IPS-20b (cell line): ENCODE results near the gene BTRC.

Source experiments
- H3K27ac ChIP-seq: one replicate; pipeline ENCODE4 v1.5.1; 2013; ENCODE audit warnings: low read length
- H3K27me3 ChIP-seq: 2 replicates; pipeline ENCODE4 v1.6.1; 2013; ENCODE audit warnings: mild to moderate bottlenecking, low read length, inconsistent platforms; ENCODE audit not compliant: insufficient read depth
- H3K36me3 ChIP-seq: 2 replicates; pipeline ENCODE4 v1.6.1; 2013; ENCODE audit warnings: low read depth, mild to moderate bottlenecking, inconsistent platforms, low read length, moderate library complexity; ENCODE audit not compliant: insufficient read depth
- H3K4me1 ChIP-seq: 2 replicates; pipeline ENCODE4 v1.6.1; 2013; ENCODE audit warnings: mild to moderate bottlenecking, control low read depth, inconsistent platforms, low read length, moderate library complexity; ENCODE audit not compliant: insufficient read depth
- H3K4me3 ChIP-seq: 2 replicates; pipeline ENCODE4 v1.5.1; 2013; ENCODE audit warnings: mild to moderate bottlenecking, low read length, inconsistent platforms
- H3K9ac ChIP-seq: 2 replicates; pipeline ENCODE4 v1.6.1; 2013; ENCODE audit warnings: low read depth, mild to moderate bottlenecking, inconsistent platforms, low read length, moderate library complexity
- H3K9me3 ChIP-seq: 2 replicates; pipeline ENCODE4 v1.6.1; 2013; ENCODE audit warnings: mild to moderate bottlenecking, low read depth, low read length, inconsistent platforms; ENCODE audit not compliant: insufficient read depth

The BTRC gene

GRCh38 chr10:101476383-101476782, 122.4 kb downstream of the BTRC start:
- H3K36me3 ChIP-seq: no peaks in the 10 kb centered on the region
- no peak overlapping the region for H3K27ac ChIP-seq
- no peak overlapping the region for H3K4me3 ChIP-seq
- no peak overlapping the region for H3K9ac ChIP-seq
- no peaks in the 10 kb centered on the region for H3K27me3 ChIP-seq
- H3K9me3 ChIP-seq: no peaks in the 10 kb centered on the region
- no peaks in the 10 kb centered on the region for H3K4me1 ChIP-seq

GRCh38 chr10:101478956-101479355, 125.0 kb downstream of the BTRC start:
- H3K27me3 ChIP-seq: no peaks in the 10 kb centered on the region
- H3K9ac ChIP-seq: no peak overlapping the region
- no peak overlapping the region for H3K4me3 ChIP-seq
- no peak overlapping the region for H3K27ac ChIP-seq
- H3K4me1 ChIP-seq: no peaks in the 10 kb centered on the region
- no peaks in the 10 kb centered on the region for H3K9me3 ChIP-seq
- H3K36me3 ChIP-seq: no peaks in the 10 kb centered on the region

GRCh38 chr10:101481256-101481655, 127.3 kb downstream of the BTRC start:
- no peaks in the 10 kb centered on the region for H3K27me3 ChIP-seq
- H3K27ac ChIP-seq: no peak overlapping the region
- peaks cover 10% of the 10 kb centered on the region; the same call in 1 of the 2 replicates for H3K4me1 ChIP-seq
- no peak overlapping the region for H3K9ac ChIP-seq
- no peaks in the 10 kb centered on the region for H3K36me3 ChIP-seq
- no peaks in the 10 kb centered on the region for H3K9me3 ChIP-seq
- H3K4me3 ChIP-seq: no peak overlapping the region

GRCh38 chr10:101482568-101482967, 128.6 kb downstream of the BTRC start:
- H3K27me3 ChIP-seq: no peaks in the 10 kb centered on the region
- H3K9me3 ChIP-seq: no peaks in the 10 kb centered on the region
- H3K4me3 ChIP-seq: no peak overlapping the region
- H3K27ac ChIP-seq: no peak overlapping the region
- no peak overlapping the region for H3K9ac ChIP-seq
- peaks cover 19% of the 10 kb centered on the region; the same call in 1 of the 2 replicates for H3K4me1 ChIP-seq
- H3K36me3 ChIP-seq: no peaks in the 10 kb centered on the region

- no peaks in the 10 kb centered on the region for H3K27me3 ChIP-seq
- H3K27ac ChIP-seq: no peak overlapping the region
These were observed 130.3 kb downstream of the BTRC start for GRCh38 chr10:101484175-101484745.

GRCh38 chr10:101485207-101485606, 131.2 kb downstream of the BTRC start:
- Histone ChIP-seq H3K9ac (no peak overlapping the region; the same call in 1 of the 2 replicates), H3K4me3 (no peak overlapping the region), H3K27ac (no peak overlapping the region), H3K36me3 (no peaks in the 10 kb centered on the region), H3K4me1 (peaks cover 37% of the 10 kb centered on the region; the same call in 1 of the 2 replicates), H3K9me3 (no peaks in the 10 kb centered on the region), H3K27me3 (no peaks in the 10 kb centered on the region)

More at GRCh38 chr10:101484175-101484745, 130.3 kb downstream of the BTRC start:
- Histone ChIP-seq H3K4me1 (peaks cover 29% of the 10 kb centered on the region; the same call in 1 of the 2 replicates), H3K4me3 (no peak overlapping the region), H3K9ac (no peak overlapping the region), H3K9me3 (no peaks in the 10 kb centered on the region), H3K36me3 (no peaks in the 10 kb centered on the region)

GRCh38 chr10:101485681-101486554, 132.0 kb downstream of the BTRC start:
- no peaks in the 10 kb centered on the region for H3K27me3 ChIP-seq
- H3K36me3 ChIP-seq: no peaks in the 10 kb centered on the region
- peak overlapping the region; percentile 45 for H3K4me3 ChIP-seq
- peak overlapping the region; percentile 29; the same call in 1 of the 2 replicates for H3K9ac ChIP-seq
- H3K4me1 ChIP-seq: peaks cover 37% of the 10 kb centered on the region; the same call in 1 of the 2 replicates
- H3K27ac ChIP-seq: no peak overlapping the region
- no peaks in the 10 kb centered on the region for H3K9me3 ChIP-seq

- Histone ChIP-seq H3K36me3 (no peaks in the 10 kb centered on the region), H3K4me1 (peaks cover 37% of the 10 kb centered on the region; the same call in 1 of the 2 replicates), H3K27ac (no peak overlapping the region), H3K27me3 (no peaks in the 10 kb centered on the region), H3K4me3 (no peak overlapping the region), H3K9me3 (no peaks in the 10 kb centered on the region), H3K9ac (no peak overlapping the region)
These were observed 133.4 kb downstream of the BTRC start for GRCh38 chr10:101487399-101487798.

GRCh38 chr10:101489355-101489754, 135.4 kb downstream of the BTRC start:
- Histone ChIP-seq H3K9me3 (no peaks in the 10 kb centered on the region), H3K9ac (no peak overlapping the region), H3K4me1 (peaks cover 43% of the 10 kb centered on the region; the same call in 1 of the 2 replicates), H3K27ac (no peak overlapping the region), H3K36me3 (no peaks in the 10 kb centered on the region), H3K4me3 (peak overlapping the region; percentile 25; the same call in 1 of the 2 replicates), H3K27me3 (no peaks in the 10 kb centered on the region)

- no peak overlapping the region for H3K9ac ChIP-seq
- no peak overlapping the region for H3K27ac ChIP-seq
- no peaks in the 10 kb centered on the region for H3K27me3 ChIP-seq
- H3K9me3 ChIP-seq: no peaks in the 10 kb centered on the region
- H3K36me3 ChIP-seq: no peaks in the 10 kb centered on the region
- H3K4me3 ChIP-seq: peak overlapping the region; percentile 25; the same call in 1 of the 2 replicates
- H3K4me1 ChIP-seq: peaks cover 40% of the 10 kb centered on the region; the same call in 1 of the 2 replicates
These were observed 136.1 kb downstream of the BTRC start for GRCh38 chr10:101490026-101490425.

GRCh38 chr10:101492205-101492604, 138.2 kb downstream of the BTRC start:
- Histone ChIP-seq H3K27ac (no peak overlapping the region), H3K4me3 (no peak overlapping the region), H3K36me3 (no peaks in the 10 kb centered on the region), H3K9ac (no peak overlapping the region), H3K27me3 (no peaks in the 10 kb centered on the region), H3K9me3 (no peaks in the 10 kb centered on the region), H3K4me1 (peaks cover 28% of the 10 kb centered on the region; the same call in 1 of the 2 replicates)
